HuH-7 (cell line): ENCODE measurements around the gene ZNF775.

Experiments
- DNase-seq: peaks from one replicate; pipeline ENCODE4 v3.0.0; 2011; ENCODE audit warnings: low spot score

The ZNF775 gene

GRCh38 chr7:150401424-150401790 is 22.3 kb downstream of the ZNF775 start:
- DNase-seq, result no peak

GRCh38 chr7:150401861-150402631 is 22.9 kb downstream of the ZNF775 start:
- no peak for DNase-seq

- no peak for DNase-seq
Measured at GRCh38 chr7:150402671-150403321, 23.7 kb downstream of the ZNF775 start.

DNA sequence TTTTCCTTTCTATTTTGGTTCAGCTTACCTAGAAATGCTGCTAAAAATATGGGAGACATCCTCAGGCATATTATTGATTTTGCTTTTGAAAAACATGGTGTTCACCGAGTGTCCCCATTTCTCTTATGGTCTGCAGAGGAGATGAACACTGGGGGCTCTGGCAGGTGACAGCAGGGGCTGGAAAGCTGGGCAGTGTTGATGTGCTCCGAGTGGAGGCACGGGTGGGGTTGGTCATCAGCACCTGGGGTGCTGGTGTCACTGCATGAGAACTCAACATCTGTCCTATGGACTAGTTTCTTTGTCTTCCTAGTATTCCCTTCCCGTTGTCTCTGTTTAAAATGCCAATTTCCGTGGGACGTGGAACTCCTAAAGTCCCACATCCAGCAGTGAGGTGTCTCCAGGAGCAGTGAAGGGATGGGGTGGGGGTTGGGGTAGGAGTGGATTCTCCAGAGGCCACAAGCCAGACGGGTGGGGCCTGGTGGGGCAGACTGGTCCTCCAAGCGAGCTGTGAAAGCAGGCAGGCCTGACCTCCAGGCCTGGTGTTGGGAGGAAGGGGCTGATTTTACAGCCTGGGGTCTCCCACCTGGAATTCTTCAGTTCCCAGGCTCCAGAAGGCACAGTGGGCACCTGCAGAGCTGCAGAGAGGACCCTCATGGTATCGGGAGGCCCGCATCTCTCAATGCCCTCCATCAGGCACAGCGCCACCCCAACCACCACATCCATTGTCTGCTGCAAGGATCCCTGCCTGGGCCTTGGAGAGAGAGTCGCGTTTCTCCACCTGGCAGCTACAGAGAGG is 24.4 kb downstream of the ZNF775 start:
- DNase-seq, result no peak

DNA sequence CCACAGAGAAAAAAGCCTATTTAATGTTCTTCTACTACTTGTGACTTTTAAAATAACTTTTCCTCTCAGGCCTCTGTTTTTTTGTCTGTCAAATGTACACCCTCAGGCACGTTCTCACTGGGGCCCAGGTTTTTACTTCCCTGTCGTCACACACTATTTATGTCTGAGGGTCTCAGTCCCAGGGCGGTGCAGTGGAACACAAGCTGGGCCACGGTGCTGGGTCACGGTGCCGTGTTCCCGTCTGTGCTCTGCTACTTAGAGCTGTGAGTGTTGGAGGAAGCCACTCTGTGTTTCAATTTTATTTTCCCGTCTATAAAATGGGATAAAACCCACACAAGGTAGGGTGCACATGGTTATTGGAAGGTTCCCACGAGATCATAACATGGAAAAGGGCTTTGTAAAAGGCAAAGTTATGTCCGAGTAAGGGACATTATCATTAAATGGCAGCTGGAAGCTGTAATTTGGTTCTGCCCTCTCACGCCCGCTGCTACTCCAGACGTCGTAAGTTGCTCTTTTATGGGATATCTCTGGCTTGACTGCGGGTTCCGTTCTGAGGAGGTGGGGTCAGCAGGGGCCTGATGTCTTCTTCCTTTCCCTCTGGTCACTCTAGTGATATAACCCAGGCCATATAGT is 25.2 kb downstream of the ZNF775 start:
- no peak for DNase-seq

DNA sequence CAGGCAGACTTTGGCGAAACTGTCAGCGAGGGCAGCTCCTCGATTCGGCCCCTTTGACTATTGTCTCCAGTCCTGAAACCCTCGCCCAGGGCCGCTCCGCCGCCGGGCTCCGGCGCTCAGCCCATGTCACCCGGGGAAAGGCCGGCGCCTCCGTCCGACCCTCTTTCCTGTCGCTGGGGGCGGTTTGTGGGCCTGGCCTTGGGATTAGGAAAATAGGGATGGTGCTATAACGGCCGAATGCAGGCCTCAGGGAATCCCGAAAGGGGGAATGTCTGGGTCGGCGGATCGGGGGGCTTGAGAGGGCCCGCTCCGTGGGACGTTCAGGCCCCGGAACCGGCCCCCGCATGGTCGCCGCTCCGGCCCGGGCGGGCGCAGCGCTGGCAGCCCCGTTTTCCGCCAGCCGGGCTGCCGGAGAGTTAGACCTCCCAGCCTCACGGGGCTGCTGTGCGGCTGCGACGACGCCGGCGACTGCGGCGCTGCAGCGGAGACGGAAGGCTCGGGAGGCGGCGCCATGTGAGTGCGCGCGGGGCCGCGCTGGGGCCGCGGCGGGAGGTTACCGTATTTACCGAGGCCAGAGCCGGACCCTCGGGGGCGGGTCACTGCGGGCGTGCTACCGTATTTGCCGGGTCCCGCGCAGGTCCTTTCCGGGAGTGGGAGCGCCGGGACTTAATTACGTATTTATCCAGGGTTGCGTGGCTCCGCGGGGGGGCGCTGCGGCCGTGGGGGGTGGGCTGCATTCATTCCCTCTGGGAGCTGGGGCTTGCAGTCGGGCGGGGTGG is 25.9 kb downstream of the ZNF775 start:
- DNase-seq, result peak; percentile 95

DNA sequence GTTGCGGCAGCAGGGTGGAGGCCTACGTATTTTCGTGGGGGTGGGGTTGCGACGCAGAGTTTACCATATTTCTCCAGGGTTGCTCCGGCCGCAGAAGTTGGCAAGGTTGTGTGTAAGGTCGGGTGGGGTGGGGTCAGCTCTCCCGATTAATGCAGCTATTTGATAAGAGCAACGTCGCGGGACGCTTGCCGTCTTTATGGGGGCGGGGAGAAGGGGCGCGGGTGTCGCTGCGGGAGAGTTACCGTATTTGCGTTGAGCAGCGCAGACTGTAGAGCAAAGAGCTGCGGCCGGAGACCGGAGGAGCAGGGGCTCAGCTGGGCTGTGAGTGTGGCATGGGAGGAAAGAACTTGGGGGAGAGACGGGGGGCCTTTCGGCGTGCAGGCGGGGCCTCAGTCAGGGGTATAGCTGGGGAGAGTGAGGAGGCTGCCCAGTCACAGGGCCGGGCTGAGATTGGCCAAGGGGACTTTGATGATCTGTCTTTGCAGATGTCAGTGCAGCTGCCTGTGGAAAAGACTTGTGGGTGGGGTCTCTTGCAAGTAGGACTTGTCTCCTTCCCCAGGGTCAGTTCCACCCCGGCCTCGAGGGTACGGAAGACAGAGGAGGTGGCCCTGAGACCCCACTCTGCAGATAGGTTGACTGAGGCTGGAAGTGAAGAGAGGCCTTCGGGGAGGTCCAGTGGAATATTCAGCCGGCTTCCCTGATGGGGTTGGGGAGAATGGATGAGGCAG is 26.6 kb downstream of the ZNF775 start:
- no peak for DNase-seq

DNA sequence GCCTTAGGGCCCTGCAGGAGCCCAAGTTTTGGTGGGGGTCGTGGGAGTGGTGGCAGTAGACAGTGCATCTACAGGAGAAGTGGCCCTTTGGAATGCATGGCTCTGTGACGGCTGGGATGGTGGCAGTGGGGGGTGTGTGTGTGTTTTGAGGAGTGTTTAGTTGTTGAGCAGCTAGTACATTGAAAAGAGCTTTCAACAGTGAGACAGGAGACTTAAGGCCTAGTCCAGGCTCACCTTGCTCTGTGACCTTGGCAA is 27.1 kb downstream of the ZNF775 start:
- peak; percentile 45 for DNase-seq

DNA sequence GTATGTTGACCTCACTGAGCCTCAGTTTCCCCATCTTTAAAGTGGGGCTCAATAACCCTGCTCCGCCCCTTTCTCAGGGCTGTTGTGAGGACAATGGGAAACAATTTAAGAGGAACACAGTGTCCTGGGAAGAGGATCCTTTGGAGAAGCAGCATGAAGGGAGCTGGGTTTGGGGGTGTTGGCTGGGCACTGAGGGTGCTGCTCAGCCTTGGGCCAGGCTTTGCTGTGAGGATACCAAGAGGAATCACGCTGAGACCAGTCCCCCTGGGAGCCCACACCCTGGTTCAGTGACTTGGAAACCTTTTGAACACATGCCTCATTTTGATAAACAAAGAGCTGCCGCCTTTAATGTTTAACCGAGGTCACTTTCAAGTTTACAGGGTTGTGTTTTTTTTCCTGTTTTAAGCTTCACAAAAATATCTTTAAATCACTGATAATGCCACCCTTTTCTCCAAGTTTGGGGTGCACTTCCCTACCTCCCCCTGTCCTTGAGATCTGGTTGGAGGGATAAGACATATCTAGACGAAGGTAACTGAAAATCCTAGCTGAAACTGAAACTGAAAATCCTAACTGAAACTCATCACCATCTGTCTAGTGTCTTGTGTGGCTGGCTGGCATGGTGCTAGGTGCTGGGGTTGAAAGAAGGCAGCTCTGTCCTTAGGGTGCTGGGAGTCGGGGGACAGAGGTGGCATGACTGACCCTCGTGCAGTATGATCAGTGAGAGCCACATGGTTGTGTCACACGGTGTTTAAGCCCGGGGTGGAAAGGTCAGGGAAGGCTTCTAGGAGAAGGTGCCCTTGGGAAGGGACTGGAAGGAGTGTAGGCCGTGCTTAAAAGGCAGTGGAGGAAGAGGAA is 27.7 kb downstream of the ZNF775 start:
- peak; percentile 57 for DNase-seq

- DNase-seq, result no peak
Measured at GRCh38 chr7:150407588-150408392, 28.7 kb downstream of the ZNF775 start.

- no peak for DNase-seq
Measured at GRCh38 chr7:150408393-150409299, 29.5 kb downstream of the ZNF775 start.

DNA sequence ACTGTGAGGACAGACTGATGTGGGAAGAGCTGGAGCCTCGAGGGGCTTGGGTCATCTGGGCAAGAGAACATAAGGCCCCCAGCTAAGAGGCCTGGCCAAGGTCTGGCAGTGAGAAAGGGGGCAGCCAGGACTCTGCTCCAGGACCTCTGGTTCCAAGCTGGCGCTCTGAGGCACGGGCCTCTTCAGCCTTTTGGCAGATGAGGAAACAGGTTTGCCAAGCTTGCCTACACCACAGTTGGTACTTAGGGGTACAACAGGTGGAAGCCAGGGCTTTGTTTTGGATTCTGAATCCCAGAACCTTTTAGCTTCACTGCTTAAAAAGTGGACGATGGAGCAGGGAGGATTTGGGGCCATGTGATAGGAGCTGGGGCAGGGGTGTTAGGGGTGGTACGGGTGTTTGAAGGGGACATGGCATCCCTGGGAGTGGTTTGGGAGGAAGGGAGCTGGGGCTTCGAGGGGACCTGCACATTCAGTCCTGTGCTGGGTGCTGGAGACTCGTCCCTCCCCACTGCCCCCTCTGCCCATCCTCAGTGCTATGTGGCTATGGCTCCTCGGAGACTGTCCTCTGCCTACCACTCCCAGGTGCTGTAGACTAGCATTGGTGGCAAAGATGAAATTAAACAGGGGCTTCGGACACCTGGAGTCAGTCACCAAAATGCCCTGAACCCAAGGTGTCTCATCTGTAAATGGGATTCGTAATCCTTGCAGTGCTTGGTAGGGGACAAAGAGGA is 30.3 kb downstream of the ZNF775 start:
- no peak for DNase-seq

DNA sequence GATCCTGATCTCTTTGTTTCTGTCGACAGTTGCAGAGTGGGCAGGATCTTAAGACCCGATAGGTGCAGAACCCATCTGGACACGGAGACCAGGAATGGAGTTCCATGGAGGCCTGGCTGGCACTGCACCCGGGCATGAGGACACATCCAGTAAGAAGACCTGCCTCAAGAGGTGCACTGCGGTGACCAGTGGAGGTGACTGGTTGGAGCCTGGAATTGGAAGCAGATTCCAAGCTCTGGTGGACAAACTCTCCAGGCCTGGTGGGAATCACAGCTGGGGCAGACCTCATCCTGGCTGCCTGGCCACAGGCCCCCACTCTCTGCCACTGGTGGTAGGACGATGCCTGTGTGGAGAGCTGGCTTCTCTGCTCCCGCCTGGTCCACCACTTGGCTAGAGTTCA is 31.0 kb downstream of the ZNF775 start:
- DNase-seq, result no peak

DNA sequence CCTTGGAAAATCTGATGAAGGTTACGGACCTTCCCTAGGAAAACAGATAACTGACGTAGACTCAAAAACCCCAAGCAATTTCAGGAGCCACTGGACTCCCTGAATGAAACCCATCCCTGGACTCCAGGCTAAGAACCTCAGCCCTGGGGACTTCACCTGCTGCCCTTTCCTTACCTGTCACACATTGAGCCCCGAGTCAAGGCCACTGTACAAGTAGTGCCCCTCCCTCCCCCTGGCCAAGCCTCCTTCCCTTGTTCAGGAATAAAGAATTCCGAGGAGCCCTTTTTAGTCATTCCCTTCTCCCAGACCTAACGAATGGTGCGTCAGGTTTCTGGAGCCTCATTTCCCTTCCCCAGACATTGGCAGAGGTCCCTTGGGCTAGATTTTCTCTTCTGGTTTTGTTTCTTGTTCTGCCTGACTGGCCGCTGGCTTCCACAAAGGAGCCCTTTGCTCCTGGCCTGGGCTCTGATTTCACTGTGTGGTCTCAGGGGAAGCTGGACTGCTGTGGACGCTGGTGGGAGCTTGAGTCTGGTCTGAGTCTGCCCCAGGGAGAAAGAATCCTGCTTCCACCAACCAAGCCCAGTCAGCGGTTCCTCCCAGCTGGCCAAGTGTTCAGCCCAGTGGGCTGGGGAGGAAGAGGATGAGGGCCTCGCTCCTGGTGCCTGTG is 31.7 kb downstream of the ZNF775 start:
- DNase-seq, result no peak

GRCh38 chr7:150411606-150412005 is 32.5 kb downstream of the ZNF775 start:
- DNase-seq, result no peak

GRCh38 chr7:150412016-150412415 is 32.9 kb downstream of the ZNF775 start:
- DNase-seq, result no peak
